ENCODE data around the gene SLC25A19. TPM values are rescaled to one million over a fixed set of nuclear protein-coding genes. Genes with fewer than 3 reads are reported as not detected.
A peak's percentile ranks its signal among the peaks of the same experiment; 100 is the strongest.

Gene SLC25A19
- total RNA-seq, 5 donors from 2014 or later (not counting 1 experiment from before 2014, with no cell fraction given): 12.4 to 30.1 (median 25.9) TPM

GRCh38 chr17:75326226-75326848 is 37.1 kb upstream of the SLC25A19 start:
- Histone ChIP-seq H3K4me3 (ENCODE audit: control insufficient read depth in 1 of 2, extremely low read depth in 1 of 2, low read length in 1 of 2) (no peak overlapping the region), H3K27ac (ENCODE audit: low read length) (peak overlapping the region; percentile 4), H3K36me3 (ENCODE audit: control insufficient read depth in 2 of 2, extremely low read depth in 1 of 2, insufficient read depth in 1 of 2, low read length in 1 of 2) (peaks cover 4 to 37% of the 10 kb centered on the region in 2 donors), H3K27me3 (replicated peaks in 1 of 2; ENCODE audit: control insufficient read depth in 2 of 2, extremely low read depth in 1 of 2, insufficient read depth in 2 of 2, low read length in 1 of 2) (no peaks in the 10 kb centered on the region), H3K9me3 (no peaks in the 10 kb centered on the region), H3K4me1 (ENCODE audit: control insufficient read depth in 1 of 2, extremely low read depth in 1 of 2, insufficient read depth in 2 of 2, low read length in 2 of 2) (peaks cover 6 to 38% of the 10 kb centered on the region in 2 experiments)
- ChIA-PET POLR2A (no interaction called here), CTCF (interaction anchor here in 1 of 2 donors (0.6 to 1.1 kb wide), 2 partner anchors 37 to 68 kb away, joined by 3 to 5 read pairs; partner anchors contain the start of gene SLC25A19)
- H3K27me3 Mint-ChIP-seq: no peaks in the 10 kb centered on the region
- ATAC-seq (replicated peaks in 1 of 4): no peak
- no peak for DNase-seq
- no peak overlapping the region for H3K4me3 Mint-ChIP-seq
- no CpG with 5 or more reads among the region's 5 CpGs for WGBS (ENCODE audit: insufficient coverage)
- peak overlapping the region; percentile 72 to 81 for H3K27ac Mint-ChIP-seq
- H3K9me3 Mint-ChIP-seq: no peaks in the 10 kb centered on the region
- peaks cover 36 to 48% (median 40%) of the 10 kb centered on the region in 3 donors for H3K4me1 Mint-ChIP-seq
- peaks cover 11% of the 10 kb centered on the region for H3K36me3 Mint-ChIP-seq

DNA sequence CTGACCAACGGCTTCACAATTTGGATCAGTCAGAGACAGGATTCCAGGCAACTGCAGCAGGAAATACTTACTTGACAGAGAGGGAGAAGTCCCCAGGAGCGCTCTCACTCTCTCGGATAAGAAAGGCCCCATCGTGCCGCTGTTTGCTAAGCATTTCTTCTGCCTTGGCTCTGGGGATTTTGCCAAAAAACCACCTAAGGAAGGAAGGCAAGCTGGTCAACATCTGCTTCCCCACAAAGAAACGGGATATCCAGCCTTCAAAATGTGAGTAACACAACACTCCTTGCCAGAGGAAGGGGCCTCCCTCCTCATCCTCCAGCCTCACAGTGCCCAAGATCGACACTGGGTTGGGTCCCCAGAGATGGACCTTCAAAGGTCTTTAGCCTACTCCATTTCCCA is 36.6 kb upstream of the SLC25A19 start:
- Histone ChIP-seq H3K36me3 (ENCODE audit: control insufficient read depth in 2 of 2, extremely low read depth in 1 of 2, insufficient read depth in 1 of 2, low read length in 1 of 2) (peaks cover 5 to 36% of the 10 kb centered on the region in 2 donors), H3K27ac (ENCODE audit: low read length) (peak overlapping the region; percentile 4)
- peaks cover 35 to 43% (median 36%) of the 10 kb centered on the region in 3 donors for H3K4me1 Mint-ChIP-seq

DNA sequence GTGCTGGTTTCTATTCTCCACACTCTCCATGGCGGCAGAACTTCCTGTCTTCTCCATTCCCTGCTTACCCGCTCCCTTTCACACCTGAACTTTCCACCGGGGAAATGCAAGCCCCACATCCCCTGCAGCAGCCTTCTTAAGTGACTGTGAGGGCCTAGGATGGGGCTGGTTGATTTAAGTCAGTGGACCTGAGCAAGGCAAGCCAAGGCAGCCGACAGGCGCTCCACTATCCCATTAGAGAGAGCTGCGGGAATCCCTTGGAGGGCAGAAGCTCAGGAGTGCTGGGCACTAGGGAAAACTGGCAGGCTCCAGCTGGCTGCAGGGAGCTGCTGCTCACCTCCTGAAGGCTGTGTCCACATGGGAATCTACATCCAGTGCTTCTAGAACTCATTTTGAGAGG is 36.1 kb upstream of the SLC25A19 start:
- H3K4me1 ChIP-seq (ENCODE audit: control insufficient read depth in 1 of 2, extremely low read depth in 1 of 2, insufficient read depth in 2 of 2, low read length in 2 of 2): peaks cover 5 to 32% of the 10 kb centered on the region in 2 experiments
- no peak for DNase-seq
- ChIA-PET POLR2A (no interaction called here), CTCF (interaction anchor here (0.5 to 1.1 kb wide), 3 partner anchors 18 to 87 kb away, joined by 3 to 4 read pairs (median 3); no protein-coding TSS in a partner anchor)
- H3K9me3 ChIP-seq: no peaks in the 10 kb centered on the region
- H3K4me3 ChIP-seq (ENCODE audit: control insufficient read depth in 1 of 2, extremely low read depth in 1 of 2, low read length in 1 of 2): no peak overlapping the region
- peaks cover 6 to 38% of the 10 kb centered on the region in 2 donors for H3K36me3 ChIP-seq (ENCODE audit: control insufficient read depth in 2 of 2, extremely low read depth in 1 of 2, insufficient read depth in 1 of 2, low read length in 1 of 2)
- no peak for ATAC-seq (replicated peaks in 1 of 4)
- peaks cover 32 to 38% (median 33%) of the 10 kb centered on the region in 3 donors for H3K4me1 Mint-ChIP-seq
- 100% methylated on average over 3 of the region's 6 CpGs for WGBS (ENCODE audit: insufficient coverage)
- H3K27ac ChIP-seq (ENCODE audit: low read length): no peak overlapping the region
- H3K9me3 Mint-ChIP-seq: no peaks in the 10 kb centered on the region
- peaks cover 15% of the 10 kb centered on the region for H3K36me3 Mint-ChIP-seq
- H3K27me3 ChIP-seq (replicated peaks in 1 of 2; ENCODE audit: control insufficient read depth in 2 of 2, extremely low read depth in 1 of 2, insufficient read depth in 2 of 2, low read length in 1 of 2): no peaks in the 10 kb centered on the region
- H3K27ac Mint-ChIP-seq: peak overlapping the region; percentile 57 to 81
- no peak overlapping the region for H3K4me3 Mint-ChIP-seq
- H3K27me3 Mint-ChIP-seq: no peaks in the 10 kb centered on the region

More for the DNA sequence above, 36.6 kb upstream of the SLC25A19 start:
- H3K36me3 Mint-ChIP-seq: peaks cover 11% of the 10 kb centered on the region
- DNase-seq (no peak), ATAC-seq (replicated peaks in 1 of 4) (no peak)
- no peaks in the 10 kb centered on the region for H3K27me3 Mint-ChIP-seq
- CTCF ChIA-PET: interaction anchor here (0.6 to 1.1 kb wide), 2 partner anchors 37 to 78 kb away, joined by 3 read pairs; partner anchors contain the start of gene SLC25A19 (in 1 of the 2)
- POLR2A ChIA-PET: no interaction called here
- Histone ChIP-seq H3K4me3 (ENCODE audit: control insufficient read depth in 1 of 2, extremely low read depth in 1 of 2, low read length in 1 of 2) (no peak overlapping the region), H3K4me1 (ENCODE audit: control insufficient read depth in 1 of 2, extremely low read depth in 1 of 2, insufficient read depth in 2 of 2, low read length in 2 of 2) (peaks cover 5 to 34% of the 10 kb centered on the region in 2 experiments), H3K27me3 (replicated peaks in 1 of 2; ENCODE audit: control insufficient read depth in 2 of 2, extremely low read depth in 1 of 2, insufficient read depth in 2 of 2, low read length in 1 of 2) (no peaks in the 10 kb centered on the region), H3K9me3 (no peaks in the 10 kb centered on the region)
- no peaks in the 10 kb centered on the region for H3K9me3 Mint-ChIP-seq
- H3K27ac Mint-ChIP-seq: peak overlapping the region; percentile 72 to 81
- 33% methylated on average over 1 of the region's 7 CpGs for WGBS (ENCODE audit: insufficient coverage)
- H3K4me3 Mint-ChIP-seq: no peak overlapping the region

DNA sequence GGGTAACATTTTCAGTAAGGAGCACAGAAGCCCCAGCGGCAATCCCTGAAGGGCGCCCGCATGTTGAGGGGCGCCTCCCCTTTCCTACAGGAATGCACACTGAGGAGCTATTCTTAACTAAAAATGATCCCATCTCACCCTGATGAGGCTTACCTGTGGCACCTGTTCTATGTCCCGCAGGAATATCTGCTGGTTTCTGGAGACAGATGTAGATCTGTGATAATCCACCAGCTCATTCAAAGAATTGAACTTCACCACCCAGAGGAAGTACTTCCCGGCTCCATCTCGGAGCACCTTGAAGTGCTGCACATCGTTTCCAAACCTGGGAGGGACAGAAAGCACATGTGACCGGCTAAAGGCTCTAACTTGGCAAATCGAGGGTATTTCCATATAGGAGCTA is 32.3 kb upstream of the SLC25A19 start:
- DNase-seq (no peak), ATAC-seq (replicated peaks in 1 of 4) (no peak)
- WGBS (ENCODE audit: insufficient coverage): 98% methylated on average over 5 of the region's 10 CpGs
- Histone ChIP-seq H3K36me3 (ENCODE audit: control insufficient read depth in 2 of 2, extremely low read depth in 1 of 2, insufficient read depth in 1 of 2, low read length in 1 of 2) (peaks cover 12 to 59% of the 10 kb centered on the region in 2 donors), H3K4me3 (ENCODE audit: control insufficient read depth in 1 of 2, extremely low read depth in 1 of 2, low read length in 1 of 2) (no peak overlapping the region), H3K27ac (ENCODE audit: low read length) (no peak overlapping the region), H3K4me1 (ENCODE audit: control insufficient read depth in 1 of 2, extremely low read depth in 1 of 2, insufficient read depth in 2 of 2, low read length in 2 of 2) (peaks cover 4 to 22% of the 10 kb centered on the region in 2 experiments), H3K9me3 (no peaks in the 10 kb centered on the region), H3K27me3 (replicated peaks in 1 of 2; ENCODE audit: control insufficient read depth in 2 of 2, extremely low read depth in 1 of 2, insufficient read depth in 2 of 2, low read length in 1 of 2) (peaks cover 0 to 3% of the 10 kb centered on the region in 2 experiments)
- CTCF ChIA-PET: interaction anchor here (0.7 to 2.6 kb wide), 7 partner anchors 16 to 269 kb away, joined by 3 to 22 read pairs (median 7); partner anchors contain the start of gene GRB2 (in 1 of the 2)
- Mint-ChIP-seq H3K27ac (no peak overlapping the region), H3K9me3 (no peaks in the 10 kb centered on the region), H3K36me3 (peaks cover 21% of the 10 kb centered on the region), H3K27me3 (no peaks in the 10 kb centered on the region), H3K4me1 (peaks cover 17 to 21% (median 18%) of the 10 kb centered on the region in 3 donors), H3K4me3 (no peak overlapping the region)
- POLR2A ChIA-PET: interaction anchor here in 1 of 2 donors (1.4 kb wide), 1 partner anchor 32 kb away, joined by 5 read pairs; the partner anchor contains the start of gene SLC25A19

GRCh38 chr17:75319904-75320691 is 30.9 kb upstream of the SLC25A19 start:
- ATAC-seq (replicated peaks in 1 of 4): no peak
- H3K4me1 ChIP-seq (ENCODE audit: control insufficient read depth in 1 of 2, extremely low read depth in 1 of 2, insufficient read depth in 2 of 2, low read length in 2 of 2): peaks cover 0 to 8% of the 10 kb centered on the region in 2 experiments
- H3K9me3 ChIP-seq: no peaks in the 10 kb centered on the region
- no peak for DNase-seq
- ChIA-PET CTCF (interaction anchor here in 1 of 2 donors (0.8 kb wide), 1 partner anchor 79 kb away, joined by 4 read pairs; no protein-coding TSS in a partner anchor), POLR2A (no interaction called here)
- no peaks in the 10 kb centered on the region for H3K27me3 Mint-ChIP-seq
- WGBS (ENCODE audit: insufficient coverage): 97% methylated on average over 11 of the region's 20 CpGs
- no peak overlapping the region for H3K4me3 ChIP-seq (ENCODE audit: control insufficient read depth in 1 of 2, extremely low read depth in 1 of 2, low read length in 1 of 2)
- H3K36me3 Mint-ChIP-seq: peaks cover 17% of the 10 kb centered on the region
- peaks cover 5 to 8% (median 8%) of the 10 kb centered on the region in 3 donors for H3K4me1 Mint-ChIP-seq
- H3K4me3 Mint-ChIP-seq: no peak overlapping the region
- H3K36me3 ChIP-seq (ENCODE audit: control insufficient read depth in 2 of 2, extremely low read depth in 1 of 2, insufficient read depth in 1 of 2, low read length in 1 of 2): peaks cover 12 to 53% of the 10 kb centered on the region in 2 donors
- H3K27ac Mint-ChIP-seq: no peak overlapping the region
- H3K27me3 ChIP-seq (replicated peaks in 1 of 2; ENCODE audit: control insufficient read depth in 2 of 2, extremely low read depth in 1 of 2, insufficient read depth in 2 of 2, low read length in 1 of 2): peaks cover 0 to 3% of the 10 kb centered on the region in 2 experiments
- H3K9me3 Mint-ChIP-seq: no peaks in the 10 kb centered on the region
- H3K27ac ChIP-seq (ENCODE audit: low read length): no peak overlapping the region

- H3K4me1 Mint-ChIP-seq: peaks cover 5 to 9% (median 8%) of the 10 kb centered on the region in 3 donors
- Histone ChIP-seq H3K4me1 (ENCODE audit: control insufficient read depth in 1 of 2, extremely low read depth in 1 of 2, insufficient read depth in 2 of 2, low read length in 2 of 2) (peaks cover 0 to 7% of the 10 kb centered on the region in 2 experiments), H3K9me3 (no peaks in the 10 kb centered on the region), H3K4me3 (ENCODE audit: control insufficient read depth in 1 of 2, extremely low read depth in 1 of 2, low read length in 1 of 2) (no peak overlapping the region), H3K27me3 (replicated peaks in 1 of 2; ENCODE audit: control insufficient read depth in 2 of 2, extremely low read depth in 1 of 2, insufficient read depth in 2 of 2, low read length in 1 of 2) (peaks cover 0 to 3% of the 10 kb centered on the region in 2 experiments), H3K36me3 (ENCODE audit: control insufficient read depth in 2 of 2, extremely low read depth in 1 of 2, insufficient read depth in 1 of 2, low read length in 1 of 2) (peaks cover 12 to 51% of the 10 kb centered on the region in 2 donors), H3K27ac (ENCODE audit: low read length) (no peak overlapping the region)
- POLR2A ChIA-PET: no interaction called here
- CTCF ChIA-PET: no interaction called here
- no peaks in the 10 kb centered on the region for H3K9me3 Mint-ChIP-seq
- ATAC-seq (replicated peaks in 1 of 4) (no peak), DNase-seq (no peak)
- WGBS (ENCODE audit: insufficient coverage): 100% methylated on average over 2 of the region's 10 CpGs
- H3K27ac Mint-ChIP-seq: peak overlapping the region in 1 of 2 donors; percentile 27
- H3K27me3 Mint-ChIP-seq: no peaks in the 10 kb centered on the region
- no peak overlapping the region for H3K4me3 Mint-ChIP-seq
- peaks cover 15% of the 10 kb centered on the region for H3K36me3 Mint-ChIP-seq
Measured at GRCh38 chr17:75318615-75319222, 29.5 kb upstream of the SLC25A19 start.

Measured in T-cell (primary cell).